ENCODE data around the gene XRCC6.

Gene XRCC6

DNA sequence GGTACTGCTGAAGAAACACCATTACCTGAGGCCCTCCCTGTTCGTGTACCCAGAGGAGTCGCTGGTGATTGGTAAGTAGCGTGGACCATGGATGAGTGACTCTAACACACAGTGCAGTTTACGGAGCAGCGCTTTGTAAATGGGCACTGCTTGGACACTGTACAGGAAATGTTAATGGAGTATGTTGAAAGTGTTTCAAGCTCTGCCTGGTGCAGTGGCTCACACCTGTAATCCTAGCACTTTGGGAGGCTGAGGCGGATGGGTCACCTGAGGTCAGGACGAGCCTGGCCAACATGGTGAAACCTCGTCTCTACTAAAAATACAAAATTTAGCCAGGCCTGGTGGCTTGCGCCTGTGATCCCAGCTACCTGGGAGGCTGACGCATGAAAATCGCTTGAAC is 29.7 kb downstream of the XRCC6 start:
- TF ChIP-seq, protein P1, sequence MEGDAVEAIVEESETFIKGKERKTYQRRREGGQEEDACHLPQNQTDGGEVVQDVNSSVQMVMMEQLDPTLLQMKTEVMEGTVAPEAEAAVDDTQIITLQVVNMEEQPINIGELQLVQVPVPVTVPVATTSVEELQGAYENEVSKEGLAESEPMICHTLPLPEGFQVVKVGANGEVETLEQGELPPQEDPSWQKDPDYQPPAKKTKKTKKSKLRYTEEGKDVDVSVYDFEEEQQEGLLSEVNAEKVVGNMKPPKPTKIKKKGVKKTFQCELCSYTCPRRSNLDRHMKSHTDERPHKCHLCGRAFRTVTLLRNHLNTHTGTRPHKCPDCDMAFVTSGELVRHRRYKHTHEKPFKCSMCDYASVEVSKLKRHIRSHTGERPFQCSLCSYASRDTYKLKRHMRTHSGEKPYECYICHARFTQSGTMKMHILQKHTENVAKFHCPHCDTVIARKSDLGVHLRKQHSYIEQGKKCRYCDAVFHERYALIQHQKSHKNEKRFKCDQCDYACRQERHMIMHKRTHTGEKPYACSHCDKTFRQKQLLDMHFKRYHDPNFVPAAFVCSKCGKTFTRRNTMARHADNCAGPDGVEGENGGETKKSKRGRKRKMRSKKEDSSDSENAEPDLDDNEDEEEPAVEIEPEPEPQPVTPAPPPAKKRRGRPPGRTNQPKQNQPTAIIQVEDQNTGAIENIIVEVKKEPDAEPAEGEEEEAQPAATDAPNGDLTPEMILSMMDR (IDR thresholded peaks at IDR 0.05; ENCODE audit: insufficient read depth, low read depth, low read length, missing control alignments): no peak
- no peak overlapping the region for H3K4me3 ChIP-seq (ENCODE audit: low read depth, low read length)
- DNase-seq (ENCODE audit: low read depth): no peak

DNA sequence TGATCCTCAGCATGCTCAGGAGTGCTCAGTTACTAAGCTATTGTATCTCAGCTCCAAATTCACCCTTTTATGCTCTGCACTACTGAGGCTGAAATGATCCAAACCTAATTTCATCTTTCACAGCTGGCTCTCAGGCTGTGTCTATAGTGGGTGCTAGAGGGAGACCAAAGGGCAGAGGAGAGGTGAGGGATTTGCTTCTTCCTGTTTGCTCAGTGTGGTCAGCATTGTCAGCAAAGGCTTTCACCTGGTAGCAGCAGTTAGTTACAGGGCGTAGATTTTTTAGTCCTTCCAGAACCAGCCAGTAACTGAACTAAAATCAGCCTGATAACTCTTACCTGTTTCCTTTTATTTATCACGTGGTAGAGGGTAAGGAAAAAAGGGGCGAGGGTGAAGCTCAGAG is 33.2 kb downstream of the XRCC6 start:
- DNase-seq (ENCODE audit: low read depth): no peak
- TF ChIP-seq, protein P1 (IDR thresholded peaks at IDR 0.05; ENCODE audit: insufficient read depth, low read depth, low read length, missing control alignments): no peak
- no peak overlapping the region for H3K4me3 ChIP-seq (ENCODE audit: low read depth, low read length)

DNA sequence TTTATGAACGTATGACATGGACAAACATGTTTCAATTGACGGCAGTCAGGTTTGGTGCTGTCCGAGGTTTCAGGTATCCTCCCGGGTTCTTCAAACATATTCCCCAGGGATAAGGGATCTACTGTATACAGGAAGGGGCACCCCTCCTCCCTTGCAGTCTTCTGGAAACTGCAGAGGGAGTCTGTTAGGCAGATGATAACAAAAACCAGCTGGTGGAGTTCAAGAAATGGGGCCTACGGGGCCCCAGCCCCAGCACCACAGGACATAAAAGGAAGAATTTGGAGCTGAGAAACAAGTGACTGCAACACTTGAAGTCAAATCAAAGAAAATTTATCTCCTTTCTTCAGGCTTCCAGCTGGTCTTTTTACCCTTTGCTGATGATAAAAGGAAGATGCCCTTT is 35.5 kb downstream of the XRCC6 start:
- TF ChIP-seq, protein P1 (IDR thresholded peaks at IDR 0.05; ENCODE audit: insufficient read depth, low read depth, low read length, missing control alignments): no peak
- H3K4me3 ChIP-seq (ENCODE audit: low read depth, low read length): no peak overlapping the region
- DNase-seq (ENCODE audit: low read depth): no peak

DNA sequence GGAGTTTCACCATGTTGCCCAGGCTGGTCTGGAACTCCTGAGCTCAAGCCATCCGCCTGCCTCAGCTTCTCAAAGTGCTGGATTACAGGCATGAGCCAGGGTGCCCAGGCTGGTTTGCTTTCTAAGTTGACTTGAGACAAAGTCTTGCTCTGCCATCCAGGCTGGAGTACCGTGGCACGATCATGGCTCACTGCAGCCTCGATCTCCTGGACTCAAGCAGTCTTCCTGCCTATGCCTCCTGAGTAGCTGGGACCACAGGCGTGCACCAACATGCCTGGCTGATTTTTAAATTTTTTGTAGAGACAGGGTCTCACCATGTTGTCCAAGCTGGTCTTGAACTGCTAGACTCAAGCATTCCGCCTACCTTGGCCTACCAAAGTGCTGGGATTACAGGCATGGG is 36.6 kb downstream of the XRCC6 start:
- DNase-seq (ENCODE audit: low read depth): no peak
- H3K4me3 ChIP-seq (ENCODE audit: low read depth, low read length): no peak overlapping the region
- TF ChIP-seq, protein P1 (IDR thresholded peaks at IDR 0.05; ENCODE audit: insufficient read depth, low read depth, low read length, missing control alignments): no peak

DNA sequence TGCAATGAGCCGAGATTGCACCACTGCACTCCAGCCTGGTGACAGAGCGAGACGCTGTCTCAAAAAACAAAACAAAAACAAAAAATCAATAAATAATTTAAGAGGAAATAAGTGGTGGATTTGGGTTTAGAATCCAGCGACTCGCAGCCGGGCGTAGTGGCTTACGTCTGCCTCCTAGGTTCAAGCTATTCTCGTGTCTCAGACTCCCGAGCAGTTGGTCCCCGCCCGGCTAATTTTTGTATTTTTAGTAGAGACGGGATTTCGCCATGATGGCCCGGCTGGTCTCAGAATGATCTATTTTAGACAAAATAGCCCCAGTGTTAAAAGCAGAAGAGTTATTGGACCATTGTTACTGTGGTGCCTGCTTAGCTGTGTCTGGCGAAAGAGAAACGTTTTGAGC is 37.8 kb downstream of the XRCC6 start:
- no peak for DNase-seq (ENCODE audit: low read depth)
- TF ChIP-seq, protein P1 (IDR thresholded peaks at IDR 0.05; ENCODE audit: insufficient read depth, low read depth, low read length, missing control alignments): no peak
- no peak overlapping the region for H3K4me3 ChIP-seq (ENCODE audit: low read depth, low read length)

DNA sequence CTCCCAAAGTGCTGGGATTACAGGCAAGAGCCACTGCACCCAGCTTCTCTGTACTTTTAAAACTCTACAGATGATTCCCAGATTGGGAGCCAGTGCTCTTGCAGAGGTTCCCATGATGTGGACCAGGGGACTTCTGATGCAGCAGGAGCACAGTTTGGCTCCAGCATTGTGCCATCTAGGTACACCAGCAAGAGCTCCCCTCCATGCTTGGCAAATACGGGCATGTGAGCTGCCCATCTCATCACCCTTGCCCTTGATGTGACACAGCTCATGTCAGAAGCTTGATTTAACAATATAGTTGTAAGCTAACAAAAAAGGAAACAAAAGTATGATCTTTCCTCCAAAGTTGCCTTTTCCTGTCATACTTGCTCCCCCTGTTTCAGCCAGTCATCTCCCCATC is 38.8 kb downstream of the XRCC6 start:
- H3K4me3 ChIP-seq (ENCODE audit: low read depth, low read length): no peak overlapping the region
- no peak for DNase-seq (ENCODE audit: low read depth)
- TF ChIP-seq, protein P1 (IDR thresholded peaks at IDR 0.05; ENCODE audit: insufficient read depth, low read depth, low read length, missing control alignments): no peak

DNA sequence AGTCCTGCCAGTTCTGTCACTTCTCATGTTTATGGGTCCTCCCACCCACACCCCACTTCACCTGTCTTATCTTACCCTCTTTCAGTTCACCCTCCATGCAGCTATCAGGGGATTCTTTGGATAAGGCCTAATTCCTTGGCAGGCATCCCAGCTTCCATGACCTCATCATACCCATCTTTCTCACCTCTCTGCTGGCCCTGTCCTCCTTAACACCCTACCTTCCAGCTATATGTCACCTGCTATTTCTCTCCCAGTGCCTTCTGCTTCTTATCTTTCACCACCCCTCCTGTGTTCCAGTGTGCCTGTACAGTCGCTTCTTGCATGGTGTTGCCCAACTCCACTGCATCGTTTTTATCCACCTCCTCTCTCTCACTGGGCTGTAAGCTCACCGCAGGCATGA is 39.3 kb downstream of the XRCC6 start:
- TF ChIP-seq, protein P1 (IDR thresholded peaks at IDR 0.05; ENCODE audit: insufficient read depth, low read depth, low read length, missing control alignments): no peak
- DNase-seq (ENCODE audit: low read depth): no peak
- no peak overlapping the region for H3K4me3 ChIP-seq (ENCODE audit: low read depth, low read length)

Measured in GM12865 (cell line).